PFSK-1 (cell line): ENCODE results near the gene TMEM132A.

Experiments
- FOXP2 ChIP-seq: optimal IDR thresholded peaks from 2 replicates; pipeline ENCODE3; 2011; ENCODE audit warnings: borderline replicate concordance, control low read depth, inconsistent platforms; ENCODE audit not compliant: insufficient read depth; ENCODE audit errors: extremely low read length, extremely low read depth
- POLR2AphosphoS5 ChIP-seq: IDR thresholded peaks from 2 replicates; pipeline ENCODE4 v1.6.1; 2012; ENCODE audit warnings: low read depth, mild to moderate bottlenecking, control low read depth, low read length, moderate library complexity
- SIN3A ChIP-seq: IDR thresholded peaks from 2 replicates; pipeline ENCODE4 v1.6.1; 2012; ENCODE audit warnings: mild to moderate bottlenecking, low read length, moderate library complexity, borderline replicate concordance; ENCODE audit not compliant: insufficient read depth
- TAF1 ChIP-seq: IDR thresholded peaks from 2 replicates; pipeline ENCODE4 v1.6.1; 2012; ENCODE audit warnings: low read length, control low read depth, borderline replicate concordance; ENCODE audit not compliant: insufficient read depth
- TF ChIP-seq, protein P1 (sequence below), 2 experiments: IDR thresholded peaks; 2 replicates each; pipeline versions ENCODE4 v1.6.1 to v1.8.0; 2011 to 2012; ENCODE audit warnings: low read depth in 2 of 2, low read length in 2 of 2, control low read depth in 1 of 2, inconsistent platforms in 1 of 2, mild to moderate bottlenecking in 1 of 2, moderate library complexity in 1 of 2; ENCODE audit not compliant: insufficient read depth in 1 of 2

Gene TMEM132A

DNA sequence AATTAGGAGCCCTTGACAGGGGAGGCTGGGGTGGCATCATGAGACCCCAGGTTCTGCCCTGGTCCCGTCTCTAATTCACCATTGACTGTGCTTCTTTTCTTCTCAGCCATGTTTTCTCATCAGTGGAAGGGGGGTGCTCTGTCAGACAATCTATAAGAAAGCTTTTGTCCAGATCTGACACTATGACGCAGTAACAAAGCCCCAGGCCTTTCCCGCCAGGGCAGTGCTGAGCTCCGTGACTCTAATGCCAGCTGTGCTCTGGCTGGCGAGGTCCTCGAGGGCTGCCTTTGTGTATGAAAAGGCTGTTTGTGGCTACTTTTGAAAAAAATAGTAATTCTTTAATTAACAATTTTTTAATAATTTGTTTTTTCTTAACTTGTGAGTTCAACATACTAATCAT lies 50.5 kb downstream of the TMEM132A start:
- no peak for TF ChIP-seq TAF1
- no peak for TF ChIP-seq SIN3A
- TF ChIP-seq FOXP2: no peak
- TF ChIP-seq, protein P1, sequence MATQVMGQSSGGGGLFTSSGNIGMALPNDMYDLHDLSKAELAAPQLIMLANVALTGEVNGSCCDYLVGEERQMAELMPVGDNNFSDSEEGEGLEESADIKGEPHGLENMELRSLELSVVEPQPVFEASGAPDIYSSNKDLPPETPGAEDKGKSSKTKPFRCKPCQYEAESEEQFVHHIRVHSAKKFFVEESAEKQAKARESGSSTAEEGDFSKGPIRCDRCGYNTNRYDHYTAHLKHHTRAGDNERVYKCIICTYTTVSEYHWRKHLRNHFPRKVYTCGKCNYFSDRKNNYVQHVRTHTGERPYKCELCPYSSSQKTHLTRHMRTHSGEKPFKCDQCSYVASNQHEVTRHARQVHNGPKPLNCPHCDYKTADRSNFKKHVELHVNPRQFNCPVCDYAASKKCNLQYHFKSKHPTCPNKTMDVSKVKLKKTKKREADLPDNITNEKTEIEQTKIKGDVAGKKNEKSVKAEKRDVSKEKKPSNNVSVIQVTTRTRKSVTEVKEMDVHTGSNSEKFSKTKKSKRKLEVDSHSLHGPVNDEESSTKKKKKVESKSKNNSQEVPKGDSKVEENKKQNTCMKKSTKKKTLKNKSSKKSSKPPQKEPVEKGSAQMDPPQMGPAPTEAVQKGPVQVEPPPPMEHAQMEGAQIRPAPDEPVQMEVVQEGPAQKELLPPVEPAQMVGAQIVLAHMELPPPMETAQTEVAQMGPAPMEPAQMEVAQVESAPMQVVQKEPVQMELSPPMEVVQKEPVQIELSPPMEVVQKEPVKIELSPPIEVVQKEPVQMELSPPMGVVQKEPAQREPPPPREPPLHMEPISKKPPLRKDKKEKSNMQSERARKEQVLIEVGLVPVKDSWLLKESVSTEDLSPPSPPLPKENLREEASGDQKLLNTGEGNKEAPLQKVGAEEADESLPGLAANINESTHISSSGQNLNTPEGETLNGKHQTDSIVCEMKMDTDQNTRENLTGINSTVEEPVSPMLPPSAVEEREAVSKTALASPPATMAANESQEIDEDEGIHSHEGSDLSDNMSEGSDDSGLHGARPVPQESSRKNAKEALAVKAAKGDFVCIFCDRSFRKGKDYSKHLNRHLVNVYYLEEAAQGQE (IDR thresholded peaks at IDR 0.05; ENCODE audit: insufficient read depth in 1 of 2, low read depth in 2 of 2, low read length in 2 of 2): no peak
- TF ChIP-seq POLR2AphosphoS5: no peak

DNA sequence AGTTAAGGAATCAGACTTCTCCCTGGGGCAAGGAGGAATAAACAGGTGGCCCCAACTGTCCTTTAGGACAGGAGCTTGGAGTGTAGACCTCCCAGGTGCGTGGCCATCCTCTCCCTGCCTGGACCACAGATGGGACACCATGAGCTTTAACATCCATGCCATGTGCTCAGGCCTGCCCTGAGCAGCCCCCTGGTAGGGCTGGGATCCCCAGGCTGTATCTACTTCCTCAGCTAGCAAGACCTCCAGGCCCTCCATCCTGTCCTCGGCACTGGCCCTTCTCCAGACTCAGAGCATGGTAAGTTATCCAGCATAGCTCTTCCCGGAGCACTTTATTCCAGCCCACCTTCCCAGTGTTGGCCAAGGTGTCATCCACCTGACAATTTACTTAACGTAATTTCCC lies 53.0 kb downstream of the TMEM132A start:
- TF ChIP-seq SIN3A (no peak), TAF1 (no peak), FOXP2 (no peak), POLR2AphosphoS5 (no peak)
- TF ChIP-seq, protein P1 (IDR thresholded peaks at IDR 0.05; ENCODE audit: insufficient read depth in 1 of 2, low read depth in 2 of 2, low read length in 2 of 2): no peak

DNA sequence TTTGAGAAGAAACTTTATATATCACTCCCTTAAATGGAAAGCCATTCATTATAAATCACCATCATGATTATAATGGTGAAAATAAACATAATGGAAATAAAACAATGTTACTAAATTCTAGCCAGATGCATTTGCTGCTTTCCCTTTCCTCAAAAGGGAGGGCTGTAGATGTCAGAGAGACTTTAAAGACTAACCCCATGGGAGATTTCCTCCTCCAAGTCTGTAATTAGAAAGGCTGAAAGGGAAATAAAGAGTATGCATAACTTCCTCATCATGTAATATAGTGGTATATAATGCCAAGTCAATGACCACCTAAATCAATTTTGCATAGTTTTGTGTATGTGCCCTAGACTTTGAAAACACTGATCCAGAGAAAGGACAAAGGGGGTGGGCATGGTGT lies 53.6 kb downstream of the TMEM132A start:
- TF ChIP-seq FOXP2: no peak
- TF ChIP-seq TAF1: no peak
- TF ChIP-seq SIN3A: no peak
- TF ChIP-seq, protein P1 (IDR thresholded peaks at IDR 0.05; ENCODE audit: insufficient read depth in 1 of 2, low read depth in 2 of 2, low read length in 2 of 2): no peak
- TF ChIP-seq POLR2AphosphoS5: no peak

DNA sequence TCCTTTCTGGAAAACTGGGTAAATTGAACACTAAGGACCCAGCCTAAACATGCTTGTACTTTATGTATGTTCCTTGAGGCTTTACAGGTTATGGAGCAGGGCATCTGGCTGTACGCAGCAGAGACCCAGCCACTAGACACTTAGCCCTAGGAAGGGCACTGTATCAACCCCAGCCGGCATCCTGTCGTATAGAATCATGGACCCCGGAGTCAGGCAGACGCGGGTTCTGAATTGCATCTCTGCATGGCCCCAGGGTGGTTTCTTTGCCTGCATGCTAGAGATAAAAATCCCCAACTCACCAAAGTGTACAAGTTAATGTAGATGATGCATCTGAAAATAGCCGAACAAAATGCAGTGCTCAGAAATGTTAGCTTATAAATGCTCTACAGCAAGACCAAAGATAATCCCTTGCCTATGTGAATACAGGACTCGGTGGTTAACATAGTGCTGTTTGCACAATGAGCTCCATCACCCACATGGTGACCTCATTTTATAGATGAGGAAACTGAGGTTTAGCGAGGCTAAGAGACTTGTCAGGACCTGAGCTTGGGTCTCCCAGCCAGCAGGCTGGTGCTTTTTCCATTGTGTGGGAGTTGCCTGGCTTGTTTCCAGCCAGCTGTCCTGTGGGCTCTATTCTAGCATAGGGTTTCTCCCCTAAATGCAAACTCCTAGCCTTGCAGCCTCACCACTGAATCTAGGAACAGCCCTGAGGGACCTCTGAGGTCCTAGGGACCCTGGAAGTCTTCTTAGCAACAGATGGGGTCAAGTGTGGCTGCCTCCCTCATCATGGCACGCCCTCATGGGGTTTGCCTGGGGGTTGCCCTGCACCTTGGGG lies 54.5 kb downstream of the TMEM132A start:
- TF ChIP-seq, protein P1 (IDR thresholded peaks at IDR 0.05; ENCODE audit: insufficient read depth in 1 of 2, low read depth in 2 of 2, low read length in 2 of 2): no peak
- TF ChIP-seq TAF1: no peak
- no peak for TF ChIP-seq FOXP2
- no peak for TF ChIP-seq POLR2AphosphoS5
- no peak for TF ChIP-seq SIN3A
